ENCODE data around the gene LSG1.
A peak's percentile ranks its signal among the peaks of the same experiment; 100 is the strongest.
"Not testable (repeated sequence)": the region's sequence is repeated elsewhere in the genome, so short reads cannot be mapped to it uniquely, and the experiment has no call there.

LSG1 gene

GRCh38 chr3:194654443-194654842, 17.5 kb downstream of the LSG1 start:
- no peak for DNase-seq

- DNase-seq = no peak
These were observed 24.2 kb downstream of the LSG1 start for GRCh38 chr3:194647747-194648146.

- DNase-seq = no peak
These were observed 29.2 kb downstream of the LSG1 start for GRCh38 chr3:194642769-194643168.

GRCh38 chr3:194640829-194641228, 31.2 kb downstream of the LSG1 start:
- peak; percentile 21 to 23 for DNase-seq

GRCh38 chr3:194638991-194639605, 32.9 kb downstream of the LSG1 start:
- DNase-seq = no peak

GRCh38 chr3:194637541-194638400, 34.2 kb downstream of the LSG1 start:
- no peak for DNase-seq

- DNase-seq = no peak
These were observed 34.9 kb downstream of the LSG1 start for GRCh38 chr3:194637066-194637465.

- DNase-seq = peak; percentile 58 to 59
These were observed 38.5 kb downstream of the LSG1 start, which contains the start of gene TMEM44 for GRCh38 chr3:194633349-194634004. TSS of gene TMEM44 (minus strand) at chr3:194633419. CDS start at chr3:194633215, 204 bp downstream.

- DNase-seq = no peak
These were observed 39.1 kb downstream of the LSG1 start for GRCh38 chr3:194632809-194633348.

- no peak for DNase-seq
These were observed 39.7 kb downstream of the LSG1 start for GRCh38 chr3:194632226-194632808.

GRCh38 chr3:194631696-194632095, 40.3 kb downstream of the LSG1 start:
- DNase-seq = no peak

GRCh38 chr3:194630681-194631080, 41.3 kb downstream of the LSG1 start:
- not testable (repeated sequence) for DNase-seq

GRCh38 chr3:194624956-194625355, 47.0 kb downstream of the LSG1 start:
- DNase-seq = no peak

- no peak for DNase-seq
These were observed 48.3 kb downstream of the LSG1 start for GRCh38 chr3:194623449-194624290.

GRCh38 chr3:194622621-194623340, 49.2 kb downstream of the LSG1 start:
- no peak for DNase-seq

GRCh38 chr3:194621947-194622346, 50.0 kb downstream of the LSG1 start:
- no peak for DNase-seq

GRCh38 chr3:194620196-194620595, 51.8 kb downstream of the LSG1 start:
- no peak for DNase-seq

- DNase-seq = no peak
These were observed 52.2 kb downstream of the LSG1 start for GRCh38 chr3:194619741-194620140.

GRCh38 chr3:194618858-194619608, 53.0 kb downstream of the LSG1 start:
- DNase-seq = no peak

- no peak for DNase-seq
These were observed 54.2 kb downstream of the LSG1 start for GRCh38 chr3:194617827-194618226.
